NT2/D1 (cell line): Measurements from ENCODE around the gene EFHD1.

Experiments used
- DNase-seq: peaks from one replicate; pipeline ENCODE4 v3.0.0-alpha.2; 2011; ENCODE audit warnings: low read depth, low spot score
- H3K27me3 ChIP-seq: 2 replicates; pipeline ENCODE4 v1.6.0; 2011; ENCODE audit warnings: mild to moderate bottlenecking; ENCODE audit not compliant: insufficient read length, insufficient read depth
- H3K36me3 ChIP-seq: 2 replicates; pipeline ENCODE4 v1.6.1; 2011; ENCODE audit warnings: mild to moderate bottlenecking, low read length, mixed read lengths; ENCODE audit not compliant: insufficient read depth, insufficient read length
- H3K4me1 ChIP-seq: 2 replicates; pipeline ENCODE4 v1.5.1; 2011; ENCODE audit not compliant: insufficient read depth, insufficient read length
- H3K4me3 ChIP-seq: 2 replicates; pipeline ENCODE4 v1.5.1; 2011; ENCODE audit warnings: low read depth; ENCODE audit not compliant: insufficient read length
- H3K9ac ChIP-seq: 2 replicates; pipeline ENCODE4 v1.6.0; 2011; ENCODE audit warnings: low read depth; ENCODE audit not compliant: insufficient read length
- H3K9me3 ChIP-seq: 2 replicates; pipeline ENCODE4 v1.5.1; 2011; ENCODE audit warnings: mild to moderate bottlenecking, low read length; ENCODE audit not compliant: insufficient read depth
- SUZ12 ChIP-seq: IDR thresholded peaks from 2 replicates; pipeline ENCODE4 v1.6.1; 2011; ENCODE audit not compliant: insufficient read length, insufficient read depth; ENCODE audit errors: extremely low read depth
- YY1 ChIP-seq: IDR thresholded peaks from 2 replicates; pipeline ENCODE4 v1.6.1; 2011; ENCODE audit not compliant: insufficient read length, insufficient read depth
- ZNF274 ChIP-seq: IDR thresholded peaks from 2 replicates; pipeline ENCODE4 v1.6.1; 2011; ENCODE audit warnings: mild to moderate bottlenecking, low read depth, low read length

The EFHD1 gene

DNA sequence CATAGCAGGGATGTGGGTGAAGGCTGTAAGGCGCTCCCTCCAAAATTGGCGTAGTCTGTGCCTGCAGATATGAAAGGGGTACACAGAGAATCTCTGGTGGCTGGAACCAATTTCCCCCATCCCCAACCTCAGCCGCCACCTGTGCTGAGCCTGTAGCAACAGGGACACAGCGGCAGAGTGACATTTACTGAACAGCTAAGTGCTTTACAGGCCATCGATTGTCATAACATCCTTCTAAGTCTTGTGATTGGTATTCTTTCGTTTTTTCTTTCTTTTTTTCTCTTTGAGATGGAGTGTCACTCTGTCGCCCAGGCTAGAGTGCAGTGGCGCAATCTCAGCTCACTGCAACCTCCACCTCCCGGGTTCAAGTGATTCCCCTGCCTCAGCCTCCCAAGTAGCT, 12.2 kb upstream of the EFHD1 start:
- H3K27me3 ChIP-seq, result no peaks in the 10 kb centered on the region
- H3K4me1 ChIP-seq, result peaks cover 5% of the 10 kb centered on the region
- H3K9me3 ChIP-seq, result no peaks in the 10 kb centered on the region
- TF ChIP-seq ZNF274 (no peak), SUZ12 (no peak), YY1 (no peak)
- H3K9ac ChIP-seq, result no peak overlapping the region
- no peak for DNase-seq
- no peaks in the 10 kb centered on the region for H3K36me3 ChIP-seq
- H3K4me3 ChIP-seq, result no peak overlapping the region

DNA sequence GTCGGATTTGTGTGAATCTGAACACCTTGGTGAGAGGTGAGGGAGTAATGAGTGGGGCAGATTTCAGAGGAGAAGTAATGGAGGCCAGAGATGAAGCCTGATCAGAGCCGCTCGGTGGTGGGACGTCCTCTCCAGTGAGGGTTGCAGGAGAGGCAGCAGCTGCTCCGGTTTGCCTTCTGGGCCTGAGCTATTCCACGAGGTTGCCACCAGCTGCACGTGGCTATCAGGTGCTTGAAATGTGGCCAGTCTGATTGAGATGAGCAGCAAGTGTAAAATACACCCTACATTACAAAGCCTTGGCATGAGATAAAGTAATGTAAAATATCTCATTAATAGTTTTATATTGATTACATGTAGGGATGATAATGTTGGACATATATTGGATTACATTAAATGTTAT, 10.8 kb upstream of the EFHD1 start:
- no peak overlapping the region for H3K9ac ChIP-seq
- TF ChIP-seq ZNF274 (no peak), SUZ12 (no peak), YY1 (no peak)
- no peaks in the 10 kb centered on the region for H3K36me3 ChIP-seq
- H3K4me3 ChIP-seq, result no peak overlapping the region
- no peak for DNase-seq
- no peaks in the 10 kb centered on the region for H3K27me3 ChIP-seq
- H3K4me1 ChIP-seq, result peaks cover 5% of the 10 kb centered on the region
- H3K9me3 ChIP-seq, result no peaks in the 10 kb centered on the region

DNA sequence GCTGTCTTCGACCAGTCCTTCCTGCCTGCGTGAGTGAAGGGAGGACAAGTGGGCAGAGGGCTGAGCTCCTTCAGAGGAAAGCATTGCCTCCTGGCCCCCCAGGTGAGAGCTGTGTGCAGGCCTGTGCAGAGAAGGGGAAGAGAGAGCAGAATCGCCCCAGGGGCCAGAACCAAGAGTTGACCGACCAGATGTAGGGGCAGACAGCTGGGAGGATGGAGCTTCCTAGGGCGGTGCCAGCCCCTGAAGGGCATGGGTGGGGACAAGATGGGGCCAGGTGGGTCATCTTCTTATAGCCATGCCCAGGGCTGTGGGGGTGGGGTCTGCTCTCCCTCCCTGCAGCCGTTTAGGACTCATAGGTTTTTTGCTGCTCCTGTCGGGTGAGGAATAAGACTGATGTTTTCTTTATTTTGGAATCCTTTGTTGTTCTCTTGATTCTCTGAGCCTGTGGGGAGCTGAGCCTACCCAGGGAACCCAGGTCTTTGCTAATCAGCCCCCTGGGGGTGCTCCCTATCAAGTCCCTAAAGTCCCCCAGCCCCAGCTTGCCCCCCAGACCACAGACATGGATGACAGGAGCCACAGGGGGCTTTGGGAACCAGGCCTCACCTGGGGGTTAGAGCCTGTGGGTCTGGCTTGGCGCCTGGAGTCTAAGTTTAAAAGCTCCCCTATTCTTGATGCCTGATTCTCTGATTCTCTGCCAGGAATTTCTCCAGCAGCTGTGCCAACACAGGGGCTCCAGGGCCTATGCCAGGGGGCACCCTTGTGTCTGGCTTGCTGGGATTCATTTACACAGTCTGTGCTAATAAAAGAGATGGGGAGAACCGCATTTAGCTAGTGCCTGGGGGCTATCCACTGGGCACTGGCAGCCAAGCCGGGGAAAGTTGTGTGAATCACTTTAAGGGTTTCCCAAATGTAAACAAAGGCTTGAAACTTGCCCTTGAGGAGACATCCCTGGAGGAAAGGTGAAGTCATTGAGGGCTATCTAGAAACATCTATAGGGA, 9.3 kb upstream of the EFHD1 start:
- H3K4me3 ChIP-seq, result no peak overlapping the region
- H3K9ac ChIP-seq, result no peak overlapping the region
- H3K9me3 ChIP-seq, result no peaks in the 10 kb centered on the region
- peaks cover 5% of the 10 kb centered on the region for H3K4me1 ChIP-seq
- no peak for DNase-seq
- TF ChIP-seq SUZ12, result no peak
- no peak for TF ChIP-seq ZNF274
- no peak for TF ChIP-seq YY1
- no peaks in the 10 kb centered on the region for H3K36me3 ChIP-seq
- H3K27me3 ChIP-seq, result no peaks in the 10 kb centered on the region

DNA sequence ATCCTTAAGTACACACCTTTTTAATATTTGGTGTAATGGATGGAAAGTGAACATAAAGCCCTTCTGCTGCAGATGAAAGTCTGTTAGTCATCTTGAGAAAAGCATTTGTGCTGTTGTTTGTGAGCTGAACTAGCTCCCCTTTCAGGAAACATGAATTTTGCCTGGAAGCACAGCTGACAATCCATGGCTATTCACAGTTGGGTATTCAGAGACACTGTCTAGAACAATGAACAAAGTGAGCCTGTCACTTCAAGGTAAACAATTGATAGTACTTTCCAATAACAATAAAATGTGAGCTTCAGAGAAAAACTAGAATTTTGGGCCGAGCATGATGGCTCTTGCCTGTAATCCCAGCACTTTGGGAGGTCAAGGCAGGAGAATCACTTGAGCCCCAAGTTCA, 6.8 kb upstream of the EFHD1 start:
- Histone ChIP-seq H3K36me3 (no peaks in the 10 kb centered on the region), H3K9ac (no peak overlapping the region), H3K4me3 (no peak overlapping the region), H3K9me3 (no peaks in the 10 kb centered on the region), H3K27me3 (no peaks in the 10 kb centered on the region), H3K4me1 (peaks cover 5% of the 10 kb centered on the region)
- no peak for TF ChIP-seq SUZ12
- TF ChIP-seq YY1, result no peak
- TF ChIP-seq ZNF274, result no peak
- DNase-seq, result no peak

DNA sequence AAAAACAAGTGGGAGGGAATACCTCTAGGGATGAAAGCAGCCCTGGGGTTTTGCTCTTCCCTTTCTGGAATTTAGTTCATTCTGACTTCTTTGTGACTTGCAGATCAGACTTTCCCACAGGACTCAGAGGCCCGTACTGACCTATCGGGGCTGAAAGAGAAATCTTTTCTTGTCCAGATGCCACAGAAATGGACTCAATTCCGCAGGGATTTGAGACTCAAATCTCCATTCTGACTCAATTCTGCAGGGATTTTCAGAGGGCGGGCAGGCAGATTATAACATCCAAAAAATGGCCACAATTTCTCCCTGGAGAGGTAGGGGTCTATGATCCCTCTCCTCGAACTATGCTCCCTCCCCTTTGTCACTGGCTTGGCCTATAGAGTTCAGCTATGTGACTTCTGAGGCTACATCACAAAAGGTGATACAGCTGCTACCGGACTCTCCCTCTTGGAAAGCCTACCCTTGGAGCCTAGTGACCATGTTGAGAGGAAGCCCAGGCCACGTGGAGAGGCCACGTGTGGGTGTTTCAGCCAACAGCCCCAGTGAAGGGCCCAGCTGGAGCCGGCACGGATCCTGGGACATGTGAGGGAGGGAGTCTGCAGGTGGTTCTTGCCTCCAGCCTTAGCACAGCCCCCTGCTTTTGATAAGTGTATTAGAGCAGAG, 4.8 kb upstream of the EFHD1 start:
- H3K9me3 ChIP-seq, result no peaks in the 10 kb centered on the region
- DNase-seq, result no peak
- H3K9ac ChIP-seq, result no peak overlapping the region
- H3K27me3 ChIP-seq, result peaks cover 7% of the 10 kb centered on the region
- H3K36me3 ChIP-seq, result no peaks in the 10 kb centered on the region
- peaks cover 4% of the 10 kb centered on the region for H3K4me1 ChIP-seq
- no peak overlapping the region for H3K4me3 ChIP-seq
- TF ChIP-seq ZNF274, result no peak
- no peak for TF ChIP-seq SUZ12
- TF ChIP-seq YY1, result no peak

DNA sequence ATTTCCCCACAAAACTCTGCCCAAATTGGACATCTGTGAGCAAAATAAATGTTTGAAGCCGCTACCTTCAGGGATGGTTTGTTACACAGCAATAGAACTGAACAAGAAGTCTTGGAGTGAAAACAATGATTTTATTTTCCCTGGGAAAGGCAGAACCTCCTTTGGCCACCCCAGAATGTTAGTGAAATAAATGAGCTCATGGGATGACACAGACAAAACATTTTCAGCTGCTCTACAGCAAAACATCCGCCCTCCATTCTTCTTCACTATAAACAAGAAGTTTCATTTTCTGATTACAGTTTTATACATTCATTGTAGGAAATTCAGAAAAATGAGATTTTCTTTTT, 4.3 kb upstream of the EFHD1 start:
- peaks cover 7% of the 10 kb centered on the region for H3K27me3 ChIP-seq

DNA sequence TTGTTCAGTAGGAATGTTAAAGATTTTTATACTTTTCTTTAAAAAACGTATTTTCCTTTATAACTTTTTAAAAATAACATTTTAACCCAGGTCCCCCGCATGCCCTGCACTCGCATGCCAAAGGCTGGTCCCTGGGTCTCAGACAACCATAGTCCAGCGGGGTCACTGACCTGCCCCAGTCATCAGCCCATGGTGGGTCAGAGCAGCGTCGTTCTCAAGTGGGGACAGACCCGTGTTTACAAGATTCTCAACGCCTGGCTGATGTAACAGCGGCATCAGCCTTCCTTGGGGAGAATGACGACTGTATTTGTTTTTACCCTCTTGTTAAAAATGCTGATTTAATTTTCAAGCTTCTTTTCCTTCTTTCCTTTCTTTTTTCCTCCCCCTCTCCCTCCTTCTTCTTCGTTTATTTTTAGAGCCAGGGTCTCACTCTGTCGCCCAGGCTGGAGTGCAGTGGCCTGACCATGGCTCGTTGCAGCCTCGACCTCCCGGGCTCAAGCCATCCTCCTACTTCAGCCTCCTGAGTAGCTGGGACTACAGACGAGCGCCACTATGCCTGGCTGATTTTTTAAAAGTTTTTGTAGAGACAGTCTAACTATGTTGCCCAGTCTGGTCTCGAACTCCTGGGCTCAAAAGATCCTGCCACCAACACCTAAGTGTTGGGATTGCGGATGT, 1.0 kb upstream of the EFHD1 start:
- Histone ChIP-seq H3K4me3 (peak overlapping the region; percentile 74), H3K27me3 (peaks cover 13% of the 10 kb centered on the region), H3K9ac (peak overlapping the region; percentile 86), H3K9me3 (no peaks in the 10 kb centered on the region), H3K36me3 (peaks cover 6% of the 10 kb centered on the region), H3K4me1 (no peaks in the 10 kb centered on the region)
- DNase-seq, result no peak
- TF ChIP-seq SUZ12, result no peak
- no peak for TF ChIP-seq ZNF274
- no peak for TF ChIP-seq YY1

More for the DNA sequence above, 4.3 kb upstream of the EFHD1 start:
- Histone ChIP-seq H3K9me3 (no peaks in the 10 kb centered on the region), H3K4me1 (no peaks in the 10 kb centered on the region), H3K9ac (no peak overlapping the region), H3K4me3 (no peak overlapping the region), H3K36me3 (no peaks in the 10 kb centered on the region)
- TF ChIP-seq YY1 (no peak), SUZ12 (no peak), ZNF274 (no peak)
- DNase-seq, result no peak
